Neutrophil (primary cell): Measurements from ENCODE around the gene ATG13.
"Not testable (repeated sequence)": the region's sequence is repeated elsewhere in the genome, so short reads cannot be mapped to it uniquely, and the experiment has no call there.

ENCODE experiments used
- H3K27ac ChIP-seq: fragments of 200-600 bp; sonication (generic); 2 replicates; pipeline ENCODE4 v1.5.1; 2016; ENCODE audit warnings: mild to moderate bottlenecking, moderate library complexity
- H3K27me3 ChIP-seq: fragments of 200-600 bp; sonication (generic); 2 replicates; pipeline ENCODE4 v1.6.0; 2016; ENCODE audit warnings: mild to moderate bottlenecking
- H3K36me3 ChIP-seq: fragments of 200-600 bp; sonication (generic); 2 replicates; pipeline ENCODE4 v1.5.1; 2017
- H3K4me1 ChIP-seq, 2 experiments: fragments of 200-600 bp in 1 of 2; sonication (generic) in 1 of 2; 1 replicate in 1 of 2; 2 replicates in 1 of 2; pipeline versions ENCODE4 v1.5.1 to v1.6.1; 2013 to 2016; ENCODE audit warnings: low read depth in 1 of 2, low read length in 1 of 2, mild to moderate bottlenecking in 1 of 2, moderate library complexity in 1 of 2; ENCODE audit not compliant: control insufficient read depth in 1 of 2, insufficient read depth in 1 of 2
- H3K4me3 ChIP-seq, 2 experiments: fragments of 200-600 bp in 1 of 2; sonication (generic) in 1 of 2; 1 replicate in 1 of 2; 2 replicates in 1 of 2; pipeline ENCODE4 v1.5.1; 2013 to 2016; ENCODE audit warnings: low read depth in 1 of 2, low read length in 1 of 2, mild to moderate bottlenecking in 1 of 2, moderate library complexity in 1 of 2
- H3K9me3 ChIP-seq: fragments of 200-600 bp; sonication (generic); 2 replicates; pipeline ENCODE4 v1.5.1; 2016
- TF ChIP-seq, protein P1 (sequence below): fragments of 200-600 bp; sonication (generic); IDR thresholded peaks from 2 replicates; pipeline ENCODE4 v1.5.1; 2016; ENCODE audit warnings: antibody characterized with exemption

The ATG13 gene

DNA sequence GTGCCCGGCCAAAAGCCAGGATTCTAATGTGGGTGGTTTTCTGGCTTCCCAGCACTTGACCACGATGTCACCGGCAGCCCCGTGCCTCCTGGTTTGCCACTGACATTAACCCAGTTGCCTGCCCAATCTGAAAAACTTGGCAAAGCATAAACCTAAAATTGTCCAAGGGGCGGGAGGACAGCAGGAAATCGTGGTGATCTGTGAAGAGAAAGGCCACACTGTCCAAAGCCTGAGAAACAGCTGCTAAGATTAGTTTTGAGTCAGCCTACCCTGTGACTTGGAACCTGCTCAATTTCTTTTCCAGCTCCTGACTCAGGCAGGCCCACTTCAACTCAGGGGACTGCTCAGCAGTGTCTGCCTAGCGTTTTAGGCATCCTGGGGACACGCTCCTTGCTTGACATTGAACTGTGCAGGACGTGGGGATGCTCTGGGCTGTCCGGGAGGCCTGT, 93.5 kb downstream of the ATG13 start:
- H3K27ac ChIP-seq, result no peak overlapping the region
- no peak overlapping the region for H3K4me3 ChIP-seq
- peaks cover 20% of the 10 kb centered on the region for H3K36me3 ChIP-seq
- H3K9me3 ChIP-seq, result no peaks in the 10 kb centered on the region
- TF ChIP-seq, protein P1, sequence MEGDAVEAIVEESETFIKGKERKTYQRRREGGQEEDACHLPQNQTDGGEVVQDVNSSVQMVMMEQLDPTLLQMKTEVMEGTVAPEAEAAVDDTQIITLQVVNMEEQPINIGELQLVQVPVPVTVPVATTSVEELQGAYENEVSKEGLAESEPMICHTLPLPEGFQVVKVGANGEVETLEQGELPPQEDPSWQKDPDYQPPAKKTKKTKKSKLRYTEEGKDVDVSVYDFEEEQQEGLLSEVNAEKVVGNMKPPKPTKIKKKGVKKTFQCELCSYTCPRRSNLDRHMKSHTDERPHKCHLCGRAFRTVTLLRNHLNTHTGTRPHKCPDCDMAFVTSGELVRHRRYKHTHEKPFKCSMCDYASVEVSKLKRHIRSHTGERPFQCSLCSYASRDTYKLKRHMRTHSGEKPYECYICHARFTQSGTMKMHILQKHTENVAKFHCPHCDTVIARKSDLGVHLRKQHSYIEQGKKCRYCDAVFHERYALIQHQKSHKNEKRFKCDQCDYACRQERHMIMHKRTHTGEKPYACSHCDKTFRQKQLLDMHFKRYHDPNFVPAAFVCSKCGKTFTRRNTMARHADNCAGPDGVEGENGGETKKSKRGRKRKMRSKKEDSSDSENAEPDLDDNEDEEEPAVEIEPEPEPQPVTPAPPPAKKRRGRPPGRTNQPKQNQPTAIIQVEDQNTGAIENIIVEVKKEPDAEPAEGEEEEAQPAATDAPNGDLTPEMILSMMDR, result no peak
- no peaks in the 10 kb centered on the region for H3K27me3 ChIP-seq
- no peaks in the 10 kb centered on the region for H3K4me1 ChIP-seq

DNA sequence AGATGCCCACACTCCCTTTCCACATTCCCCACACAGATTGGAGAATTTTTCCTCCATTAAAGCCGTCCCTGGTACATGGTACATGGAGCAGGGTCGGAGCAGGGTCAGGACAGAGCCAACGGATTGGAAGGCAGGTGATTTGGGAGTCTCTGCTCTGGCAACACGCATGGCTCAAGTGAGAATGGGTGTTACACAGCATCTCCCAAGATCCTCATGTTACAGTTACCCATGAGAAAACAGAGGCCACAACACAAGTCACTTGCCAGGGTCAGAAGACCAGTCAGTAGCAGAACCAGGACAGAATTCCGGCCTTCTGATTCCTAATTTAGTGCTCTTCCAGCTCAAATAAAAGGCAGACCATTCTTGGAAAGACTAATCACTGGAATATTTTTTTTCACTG, 94.0 kb downstream of the ATG13 start:
- Histone ChIP-seq H3K27me3 (no peaks in the 10 kb centered on the region), H3K4me1 (no peaks in the 10 kb centered on the region), H3K9me3 (no peaks in the 10 kb centered on the region), H3K4me3 (no peak overlapping the region), H3K27ac (no peak overlapping the region), H3K36me3 (peaks cover 15% of the 10 kb centered on the region)
- TF ChIP-seq, protein P1, result no peak

DNA sequence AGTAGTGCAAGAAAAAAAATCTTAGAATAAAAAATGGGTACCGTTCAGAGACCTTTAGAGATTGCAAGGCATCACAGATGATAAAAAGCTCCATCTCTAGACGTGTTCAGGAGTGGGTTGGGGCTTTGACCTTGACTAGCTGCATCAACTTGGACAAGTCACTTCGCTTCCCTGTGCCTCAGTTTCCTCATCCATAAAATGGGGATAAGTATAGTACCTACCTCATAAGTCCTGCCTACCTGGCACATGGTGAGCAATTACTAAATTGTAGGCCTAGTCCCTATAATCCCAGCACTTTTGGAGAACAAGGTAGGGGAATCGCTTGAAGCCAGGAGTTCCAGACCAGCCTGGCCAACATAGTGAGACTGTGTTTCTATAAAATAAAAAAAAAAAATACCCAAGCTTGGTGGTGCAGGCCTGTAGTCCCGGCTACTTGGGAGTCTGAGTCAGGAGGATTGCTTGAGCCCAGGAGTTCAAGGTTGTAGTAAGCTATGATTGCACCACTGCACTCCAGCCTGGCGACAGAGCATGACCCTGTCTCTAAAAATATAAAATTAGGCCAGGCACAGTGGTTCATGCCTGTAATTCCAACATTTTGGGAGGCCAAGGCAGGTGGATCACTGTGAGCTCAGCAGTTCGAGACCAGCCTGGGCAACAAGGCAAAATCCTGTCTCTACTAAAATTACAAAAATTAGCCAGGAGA, 95.7 kb downstream of the ATG13 start:
- no peaks in the 10 kb centered on the region for H3K36me3 ChIP-seq
- TF ChIP-seq, protein P1, result no peak

DNA sequence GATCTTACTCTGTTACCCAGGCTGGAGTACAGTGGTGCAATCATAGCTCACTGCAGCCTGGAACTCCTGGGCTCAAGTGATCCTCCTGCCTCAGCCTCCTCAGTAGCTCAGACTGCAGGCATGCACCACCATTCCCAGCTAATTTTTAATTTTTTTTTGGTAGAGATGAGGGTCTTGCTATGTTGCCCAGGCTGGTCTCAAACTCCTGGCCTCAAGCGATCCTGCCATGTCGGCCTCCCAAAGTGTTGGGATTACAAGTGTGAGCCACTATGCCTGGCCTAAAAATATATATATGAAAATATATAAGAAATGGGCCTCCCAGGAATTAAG, 100.4 kb downstream of the ATG13 start:
- not testable (repeated sequence) for H3K9me3 ChIP-seq, H3K4me1 ChIP-seq, H3K36me3 ChIP-seq, H3K27ac ChIP-seq, H3K4me3 ChIP-seq, H3K27me3 ChIP-seq

More for the DNA sequence above, 95.7 kb downstream of the ATG13 start:
- Histone ChIP-seq H3K27me3 (no peaks in the 10 kb centered on the region), H3K9me3 (no peaks in the 10 kb centered on the region), H3K27ac (no peak overlapping the region), H3K4me3 (no peak overlapping the region), H3K4me1 (no peaks in the 10 kb centered on the region)

DNA sequence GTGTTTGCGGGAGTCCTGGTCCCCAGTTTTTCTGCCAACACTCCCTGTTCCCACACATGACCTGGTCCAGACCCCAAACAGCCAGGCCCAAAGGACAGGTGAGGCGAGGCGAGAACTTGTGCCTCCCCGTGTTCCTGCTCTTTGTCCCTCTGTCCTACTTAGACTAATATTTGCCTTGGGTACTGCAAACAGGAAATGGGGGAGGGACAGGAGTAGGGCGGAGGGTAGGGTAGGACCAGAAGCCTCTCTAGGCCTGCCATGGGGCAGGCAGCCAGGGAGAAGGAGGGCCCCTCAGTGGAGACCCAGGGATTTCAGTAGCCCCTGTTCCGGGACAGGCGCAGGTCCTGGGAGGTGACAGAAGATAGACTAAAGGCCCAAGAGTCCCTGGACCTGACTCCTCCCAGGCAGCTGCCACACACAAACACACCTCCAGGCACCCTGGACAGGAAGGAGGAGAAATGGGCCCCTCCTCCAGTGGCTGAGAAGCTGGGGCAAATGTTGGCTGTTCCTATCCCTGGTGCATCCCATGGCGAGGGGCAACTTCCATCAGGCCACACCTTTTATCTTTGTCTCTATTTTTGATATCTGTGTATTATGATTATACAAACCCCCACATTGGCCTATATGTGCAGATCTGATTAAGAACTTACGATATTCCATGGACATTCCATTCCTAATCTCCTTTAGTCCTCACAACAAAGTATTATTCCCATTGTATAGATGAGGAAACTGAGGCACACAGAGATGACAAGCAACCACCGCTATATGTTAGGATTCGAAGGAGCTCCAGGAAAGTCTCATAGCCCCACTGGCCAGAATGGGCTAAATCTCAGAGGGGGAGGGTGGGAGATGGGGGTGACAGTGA, 101.0 kb downstream of the ATG13 start:
- Histone ChIP-seq H3K27ac (no peak overlapping the region), H3K4me3 (no peak overlapping the region), H3K36me3 (no peaks in the 10 kb centered on the region), H3K9me3 (no peaks in the 10 kb centered on the region), H3K27me3 (no peaks in the 10 kb centered on the region), H3K4me1 (no peaks in the 10 kb centered on the region)
- TF ChIP-seq, protein P1, result no peak

DNA sequence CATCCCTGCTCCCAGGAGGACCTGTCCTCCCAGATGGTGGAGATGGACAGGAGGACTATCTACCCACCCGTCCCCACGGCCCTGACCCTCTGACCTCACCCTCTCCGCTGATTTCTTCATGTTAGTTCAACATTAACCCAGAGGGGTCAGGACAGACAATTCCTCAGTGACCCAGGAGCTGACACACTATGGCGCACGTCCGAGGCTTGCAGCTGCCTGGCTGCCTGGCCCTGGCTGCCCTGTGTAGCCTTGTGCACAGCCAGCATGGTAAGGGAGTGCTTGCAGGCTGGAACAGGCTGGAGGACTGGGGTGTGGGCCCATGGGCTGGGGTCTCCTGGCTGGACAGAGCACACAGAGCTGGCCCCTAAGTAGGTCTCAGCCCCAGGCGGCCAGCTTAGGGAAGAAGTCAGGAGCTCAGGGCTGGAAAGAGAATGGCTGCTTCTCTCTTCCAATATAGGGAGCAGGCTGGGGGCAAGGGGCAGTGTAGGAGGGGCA, 101.7 kb downstream of the ATG13 start, which contains the start of gene F2:
Gene F2, plus strand, starts transcription at position 166 of the 495 bp plus-strand sequence. Its CDS starts 23 bp downstream, at position 189.
- Histone ChIP-seq H3K4me3 (no peak within 1 kb of the TSS), H3K36me3 (no peaks in the 10 kb centered on the region), H3K27me3 (no peaks in the 10 kb centered on the region), H3K4me1 (no peaks in the 10 kb centered on the region), H3K9me3 (no peaks in the 10 kb centered on the region), H3K27ac (no peak within 1 kb of the TSS)
- TF ChIP-seq, protein P1, result no peak
